ENCODE measurements around the gene SMTNL2.

DNA sequence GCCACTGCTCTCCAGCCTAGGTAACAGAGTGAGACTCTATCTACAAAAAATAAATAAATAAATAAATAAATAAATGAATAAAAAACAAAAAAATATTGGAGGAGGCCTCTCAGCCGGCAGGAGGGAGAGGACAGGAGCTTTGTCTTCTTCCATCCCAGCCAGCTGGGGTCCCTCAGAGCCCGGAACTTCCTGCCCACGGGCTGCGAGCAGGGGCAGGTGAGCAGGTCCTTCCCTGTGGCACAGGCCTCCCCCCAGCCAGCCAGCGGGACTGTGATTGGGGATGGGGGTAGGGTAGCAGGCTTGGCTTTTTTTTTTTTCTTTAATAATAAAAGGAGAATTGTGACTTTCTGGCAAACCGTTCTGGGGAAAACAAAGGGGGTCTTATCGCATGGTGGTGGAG, 10.1 kb downstream of the SMTNL2 start:
- TF ChIP-seq, protein P1, sequence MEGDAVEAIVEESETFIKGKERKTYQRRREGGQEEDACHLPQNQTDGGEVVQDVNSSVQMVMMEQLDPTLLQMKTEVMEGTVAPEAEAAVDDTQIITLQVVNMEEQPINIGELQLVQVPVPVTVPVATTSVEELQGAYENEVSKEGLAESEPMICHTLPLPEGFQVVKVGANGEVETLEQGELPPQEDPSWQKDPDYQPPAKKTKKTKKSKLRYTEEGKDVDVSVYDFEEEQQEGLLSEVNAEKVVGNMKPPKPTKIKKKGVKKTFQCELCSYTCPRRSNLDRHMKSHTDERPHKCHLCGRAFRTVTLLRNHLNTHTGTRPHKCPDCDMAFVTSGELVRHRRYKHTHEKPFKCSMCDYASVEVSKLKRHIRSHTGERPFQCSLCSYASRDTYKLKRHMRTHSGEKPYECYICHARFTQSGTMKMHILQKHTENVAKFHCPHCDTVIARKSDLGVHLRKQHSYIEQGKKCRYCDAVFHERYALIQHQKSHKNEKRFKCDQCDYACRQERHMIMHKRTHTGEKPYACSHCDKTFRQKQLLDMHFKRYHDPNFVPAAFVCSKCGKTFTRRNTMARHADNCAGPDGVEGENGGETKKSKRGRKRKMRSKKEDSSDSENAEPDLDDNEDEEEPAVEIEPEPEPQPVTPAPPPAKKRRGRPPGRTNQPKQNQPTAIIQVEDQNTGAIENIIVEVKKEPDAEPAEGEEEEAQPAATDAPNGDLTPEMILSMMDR (conservative IDR thresholded peaks at IDR 0.05 in 1 of 2, IDR thresholded peaks at IDR 0.05 in 1 of 2; ENCODE audit: low read depth in 1 of 2, low read length in 2 of 2) = no peak
- TF ChIP-seq EZH2 (IDR thresholded peaks at IDR 0.05; ENCODE audit: low read length, missing control alignments) = no peak
